GM12801 (cell line): ENCODE results near the gene BCL2L11.

Experiments
- TF ChIP-seq, protein P1 (sequence below): IDR thresholded peaks from one replicate; pipeline ENCODE4 v1.5.1; 2011; ENCODE audit warnings: control low read depth; ENCODE audit not compliant: insufficient read length; ENCODE audit errors: extremely low read depth

Gene BCL2L11

DNA sequence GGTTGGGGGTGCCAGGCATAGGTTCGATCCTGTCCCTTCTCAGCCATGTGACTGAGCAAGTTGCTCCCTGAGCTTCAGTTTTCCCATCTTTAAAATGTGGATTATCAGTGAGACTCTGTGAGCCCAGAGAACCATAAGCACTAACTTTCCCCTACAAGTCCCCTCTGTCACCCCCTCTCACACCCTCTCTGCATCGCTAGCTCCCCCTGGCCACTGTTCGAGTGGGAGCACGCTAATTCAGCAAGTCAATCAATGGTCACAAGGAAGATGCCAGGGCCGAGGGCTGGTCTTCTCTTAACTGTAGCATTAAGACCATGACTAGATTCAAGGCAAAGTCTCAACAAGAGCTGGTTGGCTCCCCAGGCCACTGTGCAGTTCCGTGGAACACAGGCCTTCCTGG lies 66.2 kb downstream of the BCL2L11 start:
- TF ChIP-seq, protein P1, sequence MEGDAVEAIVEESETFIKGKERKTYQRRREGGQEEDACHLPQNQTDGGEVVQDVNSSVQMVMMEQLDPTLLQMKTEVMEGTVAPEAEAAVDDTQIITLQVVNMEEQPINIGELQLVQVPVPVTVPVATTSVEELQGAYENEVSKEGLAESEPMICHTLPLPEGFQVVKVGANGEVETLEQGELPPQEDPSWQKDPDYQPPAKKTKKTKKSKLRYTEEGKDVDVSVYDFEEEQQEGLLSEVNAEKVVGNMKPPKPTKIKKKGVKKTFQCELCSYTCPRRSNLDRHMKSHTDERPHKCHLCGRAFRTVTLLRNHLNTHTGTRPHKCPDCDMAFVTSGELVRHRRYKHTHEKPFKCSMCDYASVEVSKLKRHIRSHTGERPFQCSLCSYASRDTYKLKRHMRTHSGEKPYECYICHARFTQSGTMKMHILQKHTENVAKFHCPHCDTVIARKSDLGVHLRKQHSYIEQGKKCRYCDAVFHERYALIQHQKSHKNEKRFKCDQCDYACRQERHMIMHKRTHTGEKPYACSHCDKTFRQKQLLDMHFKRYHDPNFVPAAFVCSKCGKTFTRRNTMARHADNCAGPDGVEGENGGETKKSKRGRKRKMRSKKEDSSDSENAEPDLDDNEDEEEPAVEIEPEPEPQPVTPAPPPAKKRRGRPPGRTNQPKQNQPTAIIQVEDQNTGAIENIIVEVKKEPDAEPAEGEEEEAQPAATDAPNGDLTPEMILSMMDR, result no peak

DNA sequence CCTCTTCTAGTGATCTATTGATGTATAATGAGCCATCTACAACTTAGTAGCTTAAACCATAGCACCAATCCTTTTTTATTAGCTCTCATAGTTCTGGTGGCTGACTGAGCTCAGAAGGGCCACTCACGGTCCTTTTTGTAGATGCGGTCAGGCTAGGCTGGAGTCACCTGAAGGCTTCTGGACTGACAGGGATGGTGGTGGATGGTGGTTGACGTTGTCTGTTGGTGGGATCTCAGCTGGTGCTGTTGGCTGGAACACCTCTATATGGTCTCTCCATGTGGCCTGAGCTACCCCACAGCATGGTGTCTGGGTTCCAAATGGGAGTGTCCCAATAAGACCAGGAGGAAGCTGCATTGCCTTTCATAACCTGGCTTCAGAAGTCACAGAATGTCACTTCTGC lies 68.0 kb downstream of the BCL2L11 start:
- TF ChIP-seq, protein P1, result no peak

DNA sequence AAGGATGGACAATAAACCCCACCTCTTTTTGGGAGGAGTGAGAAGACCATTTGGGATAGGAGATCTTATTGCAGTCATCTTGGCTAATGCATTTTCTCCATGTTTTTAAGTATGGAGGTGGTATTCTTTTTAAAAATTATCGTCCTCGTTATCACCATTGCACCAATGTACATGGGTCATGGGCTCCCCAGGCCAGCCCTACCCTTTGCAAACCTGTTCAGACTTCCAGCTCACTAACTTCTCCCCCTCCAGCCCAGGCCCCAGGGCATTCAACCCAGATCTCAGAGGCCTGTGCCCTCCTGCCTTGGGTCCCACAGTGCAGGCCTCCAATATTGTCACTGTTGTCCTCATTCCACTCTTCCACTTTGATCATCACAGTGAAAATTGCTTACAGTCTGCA lies 68.4 kb downstream of the BCL2L11 start:
- TF ChIP-seq, protein P1, result no peak

GRCh38 chr2:111190816-111191540 lies 70.3 kb downstream of the BCL2L11 start:
- TF ChIP-seq, protein P1, result no peak

- TF ChIP-seq, protein P1, result no peak
These were observed 71.2 kb downstream of the BCL2L11 start for GRCh38 chr2:111191877-111192276.

DNA sequence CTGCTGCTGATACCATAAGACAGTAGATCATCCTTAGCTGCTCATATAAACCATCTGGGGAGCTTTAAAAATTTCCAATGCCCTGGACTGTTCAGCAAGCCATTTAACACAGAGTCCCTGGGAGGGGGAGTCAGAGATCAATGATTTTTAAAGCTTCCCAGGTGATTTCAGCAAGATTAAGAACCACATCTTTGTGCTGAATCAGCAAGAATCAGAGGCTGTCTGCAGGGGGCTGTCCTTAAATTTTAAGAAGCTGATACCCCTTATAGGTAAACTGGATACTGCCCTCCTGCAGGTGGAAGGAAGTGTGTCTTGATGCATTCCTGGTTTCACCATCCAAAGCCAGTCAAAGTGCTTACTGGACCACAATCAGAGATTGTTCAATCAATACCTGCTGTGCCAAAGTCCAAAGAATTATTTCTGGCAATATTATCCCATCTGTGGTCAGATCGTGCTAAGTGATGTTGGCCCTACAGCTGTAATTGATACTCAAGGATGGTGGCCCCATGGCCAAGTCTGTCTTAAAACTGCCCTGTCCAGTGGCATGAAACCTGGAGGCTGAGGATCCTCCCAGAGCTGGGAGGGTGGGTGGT lies 72.2 kb downstream of the BCL2L11 start:
- TF ChIP-seq, protein P1, result no peak

DNA sequence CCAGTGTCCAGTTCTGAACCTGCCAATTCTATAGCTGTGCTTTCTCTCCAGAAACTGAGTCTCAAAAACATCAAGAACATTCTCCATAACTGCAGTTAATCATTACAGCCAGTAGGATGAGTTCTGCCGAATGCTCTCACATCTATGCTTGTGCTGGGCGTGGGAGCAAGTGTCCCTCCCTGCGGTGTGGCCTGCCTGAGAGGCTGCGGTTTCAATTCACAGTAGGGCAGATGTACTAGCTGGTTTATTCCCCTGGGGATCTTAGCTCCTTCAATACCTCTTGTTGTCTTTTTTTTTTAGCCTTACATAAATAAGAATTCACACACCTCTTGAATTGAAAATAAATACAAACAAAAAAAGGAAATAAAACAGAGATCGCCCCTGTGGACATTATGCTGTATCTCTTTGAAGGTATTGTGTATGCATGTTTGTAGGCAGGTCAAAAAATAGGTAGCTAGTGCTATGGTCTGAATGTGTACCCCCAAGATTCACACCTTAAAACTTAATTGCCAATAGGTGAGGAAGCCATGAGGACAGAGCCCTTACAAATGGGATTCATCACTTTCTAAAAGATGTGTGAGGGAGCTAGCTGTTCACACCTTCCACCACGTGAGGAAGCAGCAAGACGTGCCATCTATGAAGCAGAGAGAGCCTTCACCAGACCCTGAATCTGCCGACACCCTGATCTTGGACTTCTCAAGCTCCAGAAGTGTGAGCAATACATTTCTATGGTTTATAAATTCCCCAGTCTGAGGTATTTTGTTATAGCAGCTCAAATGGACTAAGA lies 74.3 kb downstream of the BCL2L11 start:
- TF ChIP-seq, protein P1, result no peak
